AG09309 (cell line): ENCODE data around the gene ARHGEF25.
A peak's percentile ranks its signal among the peaks of the same experiment; 100 is the strongest.
"Not testable (repeated sequence)": the region's sequence is repeated elsewhere in the genome, so short reads cannot be mapped to it uniquely, and the experiment has no call there.

ENCODE experiments used
- DNase-seq: peaks from one replicate; pipeline ENCODE4 v3.0.0-alpha.2; 2010; ENCODE audit warnings: low read depth
- H3K4me3 ChIP-seq: 2 replicates; pipeline ENCODE4 v1.5.1; 2011; ENCODE audit warnings: mild to moderate bottlenecking, low read depth, low read length, moderate library complexity; ENCODE audit not compliant: control insufficient read depth
- CTCF ChIP-seq: IDR thresholded peaks from 2 replicates; pipeline ENCODE4 v1.5.1; 2011; ENCODE audit warnings: mild to moderate bottlenecking, low read depth, low read length, inconsistent platforms; ENCODE audit not compliant: insufficient read depth, control insufficient read depth; ENCODE audit errors: missing control alignments

ARHGEF25 gene

DNA sequence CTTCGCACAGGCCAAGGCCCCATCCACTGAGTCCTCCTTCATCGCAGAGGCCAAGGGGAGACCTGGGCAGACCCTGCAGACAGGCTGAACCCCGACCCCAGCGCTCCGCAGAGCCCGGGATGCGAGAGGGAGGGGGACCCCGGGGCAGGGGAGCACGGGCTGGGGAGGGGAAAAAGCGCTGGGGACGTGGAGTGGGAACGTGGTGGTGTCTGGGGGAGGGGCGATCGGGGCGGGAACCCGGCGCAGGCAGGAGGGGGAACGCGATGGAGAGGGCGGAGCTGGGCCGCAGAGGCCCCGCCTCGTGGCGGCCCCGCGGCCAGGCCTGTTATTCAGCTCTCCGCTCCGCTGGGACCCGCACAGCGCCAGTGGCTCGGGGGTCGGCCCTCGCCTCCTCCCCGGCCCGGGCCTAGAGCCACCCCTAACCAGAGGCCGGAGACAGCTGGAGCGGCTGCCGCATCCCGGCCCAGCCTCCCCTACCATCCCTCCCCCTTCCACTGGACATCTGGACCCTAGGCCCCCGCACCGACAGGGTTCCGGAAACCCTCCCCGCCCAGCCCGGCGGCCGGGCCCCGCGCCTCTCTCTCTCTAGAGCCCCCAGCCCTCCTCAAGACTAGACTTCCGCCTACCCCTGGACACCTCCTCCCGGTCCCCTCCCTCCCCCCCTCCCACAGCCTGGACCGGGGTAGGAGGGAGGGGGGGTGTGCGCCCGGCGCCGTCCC, at the start of gene ARHGEF25:
ARHGEF25 (plus strand) TSS at position 328 of the 719 bp plus-strand sequence. CDS start 460 bp downstream, outside the sequence.
- peak within 1 kb of the TSS; percentile 74 for H3K4me3 ChIP-seq
- DNase-seq: no peak
- no peak for TF ChIP-seq CTCF

GRCh38 chr12:57563358-57563757, 47.9 kb upstream of the ARHGEF25 start:
- H3K4me3 ChIP-seq: no peak overlapping the region
- no peak for DNase-seq
- TF ChIP-seq CTCF: no peak

GRCh38 chr12:57564178-57564740, 47.0 kb upstream of the ARHGEF25 start:
- no peak overlapping the region for H3K4me3 ChIP-seq
- no peak for TF ChIP-seq CTCF
- DNase-seq: no peak

GRCh38 chr12:57568838-57569237, 42.4 kb upstream of the ARHGEF25 start:
- H3K4me3 ChIP-seq: no peak overlapping the region
- DNase-seq: no peak
- TF ChIP-seq CTCF: no peak

- TF ChIP-seq CTCF: no peak
- H3K4me3 ChIP-seq: no peak overlapping the region
- DNase-seq: no peak
These were observed 41.4 kb upstream of the ARHGEF25 start for GRCh38 chr12:57569858-57570257.

- not testable (repeated sequence) for H3K4me3 ChIP-seq, DNase-seq
These were observed 40.8 kb upstream of the ARHGEF25 start for GRCh38 chr12:57570438-57570837.

DNA sequence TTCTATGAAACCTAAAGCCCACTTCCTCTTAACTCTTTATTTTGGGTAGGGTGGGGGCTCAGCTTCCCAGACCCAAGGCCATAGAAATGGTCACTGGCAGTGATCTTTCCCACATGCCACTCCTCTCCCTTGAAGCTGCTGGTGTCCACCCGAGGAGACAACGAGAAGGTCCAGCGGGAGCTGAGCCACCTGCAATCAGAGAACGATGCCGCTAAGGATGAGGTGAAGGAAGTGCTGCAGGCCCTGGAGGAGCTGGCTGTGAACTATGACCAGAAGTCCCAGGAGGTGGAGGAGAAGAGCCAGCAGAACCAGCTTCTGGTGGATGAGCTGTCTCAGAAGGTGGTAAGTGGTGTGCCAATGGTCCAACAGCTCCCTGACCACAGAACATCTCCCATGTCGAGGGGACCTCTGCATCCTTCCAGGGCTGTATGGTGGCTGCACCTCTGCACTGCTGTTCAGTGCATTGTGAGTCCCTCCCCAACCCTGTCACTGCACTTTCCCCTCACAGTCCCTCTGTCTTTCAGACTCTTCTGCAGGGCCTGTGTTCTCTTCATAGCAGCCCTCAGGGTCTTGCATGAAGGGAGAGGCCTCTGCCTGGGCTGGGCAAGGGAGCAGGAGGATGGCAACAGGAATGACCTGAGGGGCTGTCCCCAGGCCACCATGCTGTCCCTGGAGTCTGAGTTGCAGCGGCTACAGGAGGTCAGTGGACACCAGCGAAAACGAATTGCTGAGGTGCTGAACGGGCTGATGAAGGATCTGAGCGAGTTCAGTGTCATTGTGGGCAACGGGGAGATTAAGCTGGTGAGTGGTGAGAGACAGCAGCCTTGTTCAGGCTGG, 39.1 kb upstream of the ARHGEF25 start:
- DNase-seq: no peak
- H3K4me3 ChIP-seq: no peak overlapping the region
- no peak for TF ChIP-seq CTCF
